Transverse colon (tissue), 4 donors: Measurements from ENCODE around the gene DST.

Experiments
- POLR2A ChIP-seq: fragments of 450-650 bp; IDR thresholded peaks from one replicate; pipeline ENCODE4 v1.6.1; 2016; ENCODE audit warnings: antibody characterized with exemption, mild to moderate bottlenecking, moderate library complexity
- POLR2AphosphoS5 ChIP-seq, 3 donors: sonication (generic); formaldehyde crosslinking; IDR thresholded peaks; one replicate each; pipeline ENCODE4 v1.6.1; 2016; ENCODE audit warnings: antibody characterized with exemption in 3 of 3
- TF ChIP-seq, protein P1 (sequence below), 5 experiments: fragments of 200-600 bp in 3 of 5; fragments of 450-650 bp in 2 of 5; sonication (generic) in 3 of 5; IDR thresholded peaks; 1 replicate in 2 of 5; 2 replicates in 3 of 5; pipeline ENCODE4 v1.5.1; 2016 to 2017; ENCODE audit warnings: antibody characterized with exemption in 5 of 5, inconsistent platforms in 3 of 5, mild to moderate bottlenecking in 2 of 5, moderate library complexity in 1 of 5

DNA sequence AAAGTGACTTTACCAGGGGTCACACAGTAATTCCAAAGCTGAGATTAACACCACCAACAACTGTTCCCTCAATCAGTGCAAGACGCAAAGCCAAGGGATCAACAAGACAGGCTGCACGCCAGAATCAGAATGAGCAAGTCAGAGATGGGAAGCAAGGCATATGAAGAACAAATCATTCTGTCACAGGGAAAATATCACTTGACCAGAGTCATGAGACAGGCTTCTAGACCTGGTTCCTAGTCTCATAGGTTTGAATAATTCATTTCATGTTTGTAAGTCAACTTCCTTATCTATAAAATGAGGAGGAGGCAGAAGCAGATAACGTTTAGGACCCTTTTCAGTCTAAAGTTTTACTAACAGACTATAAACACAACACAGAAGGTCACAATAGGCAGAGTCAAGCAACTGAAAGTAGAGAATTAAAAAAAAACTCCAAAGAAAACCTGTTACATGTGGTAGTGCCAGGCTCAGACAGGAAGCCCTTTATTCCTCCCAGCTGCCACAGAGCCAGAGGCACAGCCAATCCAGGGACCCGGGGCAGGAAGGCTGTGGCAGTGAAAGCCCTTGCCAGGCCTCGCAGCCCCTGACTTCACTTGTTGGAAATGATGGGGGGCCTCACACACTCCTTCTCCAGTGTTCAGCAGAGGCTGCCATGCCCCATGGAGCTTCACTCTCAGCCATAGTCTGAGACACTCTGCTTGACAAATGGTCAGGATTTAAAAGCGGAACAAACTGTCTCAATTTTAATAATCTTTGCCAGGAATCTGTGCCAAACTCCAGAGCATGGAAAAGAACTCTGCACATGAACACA is 29.2 kb upstream of the DST start:
- TF ChIP-seq POLR2A (no peak), POLR2AphosphoS5 (IDR thresholded peaks at IDR 0.05) (peak in 1 of 3 donors; percentile 35)
- TF ChIP-seq, protein P1, sequence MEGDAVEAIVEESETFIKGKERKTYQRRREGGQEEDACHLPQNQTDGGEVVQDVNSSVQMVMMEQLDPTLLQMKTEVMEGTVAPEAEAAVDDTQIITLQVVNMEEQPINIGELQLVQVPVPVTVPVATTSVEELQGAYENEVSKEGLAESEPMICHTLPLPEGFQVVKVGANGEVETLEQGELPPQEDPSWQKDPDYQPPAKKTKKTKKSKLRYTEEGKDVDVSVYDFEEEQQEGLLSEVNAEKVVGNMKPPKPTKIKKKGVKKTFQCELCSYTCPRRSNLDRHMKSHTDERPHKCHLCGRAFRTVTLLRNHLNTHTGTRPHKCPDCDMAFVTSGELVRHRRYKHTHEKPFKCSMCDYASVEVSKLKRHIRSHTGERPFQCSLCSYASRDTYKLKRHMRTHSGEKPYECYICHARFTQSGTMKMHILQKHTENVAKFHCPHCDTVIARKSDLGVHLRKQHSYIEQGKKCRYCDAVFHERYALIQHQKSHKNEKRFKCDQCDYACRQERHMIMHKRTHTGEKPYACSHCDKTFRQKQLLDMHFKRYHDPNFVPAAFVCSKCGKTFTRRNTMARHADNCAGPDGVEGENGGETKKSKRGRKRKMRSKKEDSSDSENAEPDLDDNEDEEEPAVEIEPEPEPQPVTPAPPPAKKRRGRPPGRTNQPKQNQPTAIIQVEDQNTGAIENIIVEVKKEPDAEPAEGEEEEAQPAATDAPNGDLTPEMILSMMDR (IDR thresholded peaks at IDR 0.05), result no peak
